Muscle of back (tissue), 13 donors: ENCODE measurements around the gene NNT. TPM values are rescaled to one million over a fixed set of nuclear protein-coding genes. Genes with fewer than 3 reads are reported as not detected.
"Not testable (repeated sequence)": the region's sequence is repeated elsewhere in the genome, so short reads cannot be mapped to it uniquely, and the experiment has no call there.

Source experiments
- DNase-seq, 3 donors: peaks; one replicate each; pipeline versions ENCODE4 v3.0.0 to v3.0.0-alpha.2; 2013
- long read RNA-seq, 9 donors: transcript quantifications; one replicate each; lab custom pipeline, GENCODE V29; 2026
- polyA plus RNA-seq, 10 donors: library from polyadenylated mRNA; unstranded; fragments of 120-200 nt; gene quantifications; one replicate each; pipeline ENCODE4 v1.2.1, GENCODE V29; 2013; ENCODE audit not compliant: insufficient read length in 10 of 10

The NNT gene
- polyA plus RNA-seq, result 100 to 1,000 TPM in 4 of 10 donors, 10 to 100 TPM in 6; 68.7 to 128 (median 93.9) TPM
- long read RNA-seq, donor 1, full-length matches to known transcripts, result 3 of 34 reads
- long read RNA-seq, donor 1, partial matches to known transcripts, result 31 of 34 reads
- long read RNA-seq, donor 1, other reads (novel, unspliced or antisense), result 0 of 34 reads
- long read RNA-seq, donor 2, full-length matches to known transcripts, result 3 of 19 reads
- long read RNA-seq, donor 2, partial matches to known transcripts, result 16 of 19 reads
- long read RNA-seq, donor 2, other reads (novel, unspliced or antisense), result 0 of 19 reads
- long read RNA-seq, donor 3, result 0 reads
- long read RNA-seq, donor 4, full-length matches to known transcripts, result 2 of 38 reads
- long read RNA-seq, donor 4, partial matches to known transcripts, result 36 of 38 reads
- long read RNA-seq, donor 4, other reads (novel, unspliced or antisense), result 0 of 38 reads
- long read RNA-seq, donor 5, full-length matches to known transcripts, result 5 of 35 reads
- long read RNA-seq, donor 5, partial matches to known transcripts, result 30 of 35 reads
- long read RNA-seq, donor 5, other reads (novel, unspliced or antisense), result 0 of 35 reads
- long read RNA-seq, donor 6, full-length matches to known transcripts, result 7 of 52 reads
- long read RNA-seq, donor 6, partial matches to known transcripts, result 45 of 52 reads
- long read RNA-seq, donor 6, other reads (novel, unspliced or antisense), result 0 of 52 reads
- long read RNA-seq, donor 7, full-length matches to known transcripts, result 5 of 42 reads
- long read RNA-seq, donor 7, partial matches to known transcripts, result 37 of 42 reads
- long read RNA-seq, donor 7, other reads (novel, unspliced or antisense), result 0 of 42 reads
- long read RNA-seq, donor 8, partial matches to known transcripts, result 15 of 15 reads
- long read RNA-seq, donor 8, other reads (novel, unspliced or antisense), result 0 of 15 reads
- long read RNA-seq, donor 9, full-length matches to known transcripts, result 1 of 1 reads
- long read RNA-seq, donor 9, partial matches to known transcripts, result 0 of 1 reads
- long read RNA-seq, donor 9, other reads (novel, unspliced or antisense), result 0 of 1 reads

GRCh38 chr5:43602461-43603343 lies at the start of gene NNT:
NNT (plus strand) TSS chr5:43603180; CDS start chr5:43609196, 6,016 bp downstream.
- DNase-seq, result peak; percentile 58 to 93 (median 80)

GRCh38 chr5:43553381-43553780 lies 49.6 kb upstream of the NNT start:
- no peak for DNase-seq

- DNase-seq, result no peak
Observed at GRCh38 chr5:43554497-43554896, 48.5 kb upstream of the NNT start.

- DNase-seq, result peak; percentile 28 to 84 (median 53)
Observed at GRCh38 chr5:43555895-43556606, 46.9 kb upstream of the NNT start.

- DNase-seq, result not testable (repeated sequence)
Observed at GRCh38 chr5:43556607-43556856, 46.4 kb upstream of the NNT start.

GRCh38 chr5:43556857-43557542 lies 46.0 kb upstream of the NNT start, which contains the start of gene PAIP1:
PAIP1 (minus strand) TSS chr5:43557077; CDS start chr5:43556846, 231 bp downstream.
- peak; percentile 86 to 97 (median 90) for DNase-seq

GRCh38 chr5:43560128-43560527 lies 42.9 kb upstream of the NNT start:
- peak in 1 of 3 donors; percentile 18 for DNase-seq

GRCh38 chr5:43561356-43561755 lies 41.6 kb upstream of the NNT start:
- peak in 1 of 3 donors; percentile 25 for DNase-seq

GRCh38 chr5:43563321-43563720 lies 39.7 kb upstream of the NNT start:
- DNase-seq, result no peak

- no peak for DNase-seq
Observed at GRCh38 chr5:43564289-43564850, 38.6 kb upstream of the NNT start.

- DNase-seq, result no peak
Observed at GRCh38 chr5:43565043-43565442, 37.9 kb upstream of the NNT start.

GRCh38 chr5:43567967-43568366 lies 35.0 kb upstream of the NNT start:
- DNase-seq, result no peak

- no peak for DNase-seq
Observed at GRCh38 chr5:43569236-43569746, 33.7 kb upstream of the NNT start.

- DNase-seq, result no peak
Observed at GRCh38 chr5:43570450-43571158, 32.4 kb upstream of the NNT start.

GRCh38 chr5:43571237-43571636 lies 31.7 kb upstream of the NNT start:
- no peak for DNase-seq

GRCh38 chr5:43572357-43572756 lies 30.6 kb upstream of the NNT start:
- DNase-seq, result no peak

- peak in 1 of 3 donors; percentile 18 for DNase-seq
Observed at GRCh38 chr5:43573058-43573457, 29.9 kb upstream of the NNT start.

GRCh38 chr5:43580402-43581210 lies 22.4 kb upstream of the NNT start:
- not testable (repeated sequence) for DNase-seq
